Osteoblast (primary cell): ENCODE results near the gene PRPSAP1. TPM values are rescaled to one million over a fixed set of nuclear protein-coding genes. Genes with fewer than 3 reads are reported as not detected.
A peak's percentile ranks its signal among the peaks of the same experiment; 100 is the strongest.
"Not testable (repeated sequence)": the region's sequence is repeated elsewhere in the genome, so short reads cannot be mapped to it uniquely, and the experiment has no call there.

ENCODE experiments used
- DNase-seq: peaks from one replicate; pipeline ENCODE4 v3.0.0; 2011; ENCODE audit warnings: low spot score, mixed read lengths; ENCODE audit not compliant: insufficient read length; ENCODE audit errors: missing footprints
- H2AFZ ChIP-seq: 2 replicates; pipeline ENCODE4 v1.6.0; 2011; ENCODE audit warnings: mild to moderate bottlenecking, low read length
- H3K27ac ChIP-seq: 2 replicates; pipeline ENCODE4 v1.5.1; 2011; ENCODE audit warnings: mild to moderate bottlenecking, low read depth, low read length, moderate library complexity
- H3K27me3 ChIP-seq: 2 replicates; pipeline ENCODE4 v1.6.0; 2012; ENCODE audit warnings: mild to moderate bottlenecking, control low read depth, inconsistent platforms, low read length, moderate library complexity; ENCODE audit not compliant: insufficient read depth
- H3K36me3 ChIP-seq: 2 replicates; pipeline ENCODE4 v1.5.1; 2011; ENCODE audit warnings: mild to moderate bottlenecking, low read length, control low read depth, moderate library complexity; ENCODE audit not compliant: insufficient read depth
- H3K4me1 ChIP-seq: 2 replicates; pipeline ENCODE4 v1.5.1; 2011; ENCODE audit warnings: mild to moderate bottlenecking, low read length, control low read depth, moderate library complexity; ENCODE audit not compliant: insufficient read depth
- H3K4me2 ChIP-seq: 2 replicates; pipeline ENCODE4 v1.6.0; 2011; ENCODE audit warnings: mild to moderate bottlenecking, low read length; ENCODE audit not compliant: insufficient read depth
- H3K4me3 ChIP-seq: fragments of 200-600 bp; sonication (generic); 3 replicates; pipeline ENCODE4 v1.5.1; 2012; ENCODE audit warnings: mild to moderate bottlenecking, low read length, inconsistent platforms; ENCODE audit not compliant: insufficient read depth
- H3K79me2 ChIP-seq: 2 replicates; pipeline ENCODE4 v1.6.0; 2012; ENCODE audit warnings: mild to moderate bottlenecking, low read length, control low read depth, inconsistent platforms; ENCODE audit not compliant: insufficient read depth
- H3K9me3 ChIP-seq: 2 replicates; pipeline ENCODE4 v1.5.1; 2011; ENCODE audit warnings: low read depth, low read length, control low read depth
- H4K20me1 ChIP-seq: 2 replicates; pipeline ENCODE4 v1.6.0; 2012; ENCODE audit warnings: mild to moderate bottlenecking, low read length, control low read depth; ENCODE audit not compliant: insufficient read depth
- total RNA-seq: library from RNA; depleted of rRNA; stranded (reverse); fragments of >200 nt; gene quantifications from 2 replicates; pipeline ENCODE4 v1.2.3, GENCODE V29; 2012
- TF ChIP-seq, protein P1 (sequence below): IDR thresholded peaks from 2 replicates; pipeline ENCODE4 v1.5.1; 2011; ENCODE audit warnings: mild to moderate bottlenecking, low read depth, low read length, moderate library complexity; ENCODE audit errors: extremely low read depth

PRPSAP1 gene
- total RNA-seq, 1 donor = 79.6 TPM

DNA sequence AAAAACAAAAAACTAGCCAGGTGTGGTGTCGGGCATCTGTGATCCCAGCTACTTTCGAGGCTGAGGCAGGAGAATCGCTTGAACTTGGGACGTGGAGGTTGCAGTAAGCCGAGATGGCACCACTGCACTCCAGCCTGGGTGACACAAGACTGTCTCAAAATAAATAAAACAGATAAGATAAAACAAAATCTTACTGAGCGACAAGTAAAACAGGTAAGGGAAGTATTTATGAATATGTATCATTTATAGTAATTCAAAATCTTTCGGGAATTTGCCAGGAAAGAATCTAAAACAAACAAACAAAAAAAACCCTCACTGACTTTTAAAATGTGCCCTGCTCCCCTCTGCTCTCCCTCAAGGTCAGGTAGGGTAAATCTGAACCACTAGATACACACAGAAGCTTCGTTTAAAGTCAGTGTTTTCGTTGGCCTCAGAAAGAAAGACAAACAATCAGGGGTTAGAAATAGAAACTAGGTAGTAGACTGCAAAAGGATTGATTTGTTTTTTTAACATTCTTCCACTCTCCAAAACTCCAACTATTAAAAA, 2.1 kb downstream of the PRPSAP1 start:
- DNase-seq = peak; percentile 75
- Histone ChIP-seq H3K4me3 (peak overlapping the region; percentile 51), H3K4me1 (peaks cover 19% of the 10 kb centered on the region), H4K20me1 (peaks cover 6% of the 10 kb centered on the region), H3K27ac (peak overlapping the region; percentile 61), H3K36me3 (peaks cover 5% of the 10 kb centered on the region), H3K27me3 (no peaks in the 10 kb centered on the region), H3K9me3 (no peaks in the 10 kb centered on the region), H3K4me2 (peak overlapping the region; percentile 70), H3K79me2 (peaks cover 40% of the 10 kb centered on the region), H2AFZ (no peak overlapping the region)
- TF ChIP-seq, protein P1, sequence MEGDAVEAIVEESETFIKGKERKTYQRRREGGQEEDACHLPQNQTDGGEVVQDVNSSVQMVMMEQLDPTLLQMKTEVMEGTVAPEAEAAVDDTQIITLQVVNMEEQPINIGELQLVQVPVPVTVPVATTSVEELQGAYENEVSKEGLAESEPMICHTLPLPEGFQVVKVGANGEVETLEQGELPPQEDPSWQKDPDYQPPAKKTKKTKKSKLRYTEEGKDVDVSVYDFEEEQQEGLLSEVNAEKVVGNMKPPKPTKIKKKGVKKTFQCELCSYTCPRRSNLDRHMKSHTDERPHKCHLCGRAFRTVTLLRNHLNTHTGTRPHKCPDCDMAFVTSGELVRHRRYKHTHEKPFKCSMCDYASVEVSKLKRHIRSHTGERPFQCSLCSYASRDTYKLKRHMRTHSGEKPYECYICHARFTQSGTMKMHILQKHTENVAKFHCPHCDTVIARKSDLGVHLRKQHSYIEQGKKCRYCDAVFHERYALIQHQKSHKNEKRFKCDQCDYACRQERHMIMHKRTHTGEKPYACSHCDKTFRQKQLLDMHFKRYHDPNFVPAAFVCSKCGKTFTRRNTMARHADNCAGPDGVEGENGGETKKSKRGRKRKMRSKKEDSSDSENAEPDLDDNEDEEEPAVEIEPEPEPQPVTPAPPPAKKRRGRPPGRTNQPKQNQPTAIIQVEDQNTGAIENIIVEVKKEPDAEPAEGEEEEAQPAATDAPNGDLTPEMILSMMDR = no peak

DNA sequence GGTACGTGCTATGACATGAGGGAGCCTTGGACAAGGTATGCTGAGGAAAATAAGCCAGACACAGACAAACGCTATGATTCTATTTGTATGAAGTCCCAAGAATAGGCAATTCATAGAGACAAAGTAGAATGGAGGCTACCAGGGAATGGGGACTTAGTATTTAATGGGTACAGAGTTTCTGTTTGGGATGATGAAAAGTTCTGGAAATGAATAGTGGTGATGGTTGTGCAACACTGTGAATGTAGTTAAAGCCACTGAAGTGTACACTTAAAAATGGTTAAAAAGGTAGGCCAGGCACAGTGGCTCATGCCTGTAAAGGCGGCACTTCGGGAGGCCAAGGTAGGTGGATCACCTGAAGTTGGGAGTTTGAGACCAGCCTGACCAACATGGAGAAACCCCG, 3.3 kb downstream of the PRPSAP1 start:
- H3K27me3 ChIP-seq = no peaks in the 10 kb centered on the region
- peaks cover 14% of the 10 kb centered on the region for H3K36me3 ChIP-seq
- H3K9me3 ChIP-seq = no peaks in the 10 kb centered on the region
- no peak overlapping the region for H2AFZ ChIP-seq
- peaks cover 40% of the 10 kb centered on the region for H3K79me2 ChIP-seq
- no peak overlapping the region for H3K4me3 ChIP-seq
- no peak for DNase-seq
- no peak overlapping the region for H3K27ac ChIP-seq
- H3K4me2 ChIP-seq = no peak overlapping the region
- TF ChIP-seq, protein P1 = no peak
- H4K20me1 ChIP-seq = peaks cover 6% of the 10 kb centered on the region
- peaks cover 19% of the 10 kb centered on the region for H3K4me1 ChIP-seq

DNA sequence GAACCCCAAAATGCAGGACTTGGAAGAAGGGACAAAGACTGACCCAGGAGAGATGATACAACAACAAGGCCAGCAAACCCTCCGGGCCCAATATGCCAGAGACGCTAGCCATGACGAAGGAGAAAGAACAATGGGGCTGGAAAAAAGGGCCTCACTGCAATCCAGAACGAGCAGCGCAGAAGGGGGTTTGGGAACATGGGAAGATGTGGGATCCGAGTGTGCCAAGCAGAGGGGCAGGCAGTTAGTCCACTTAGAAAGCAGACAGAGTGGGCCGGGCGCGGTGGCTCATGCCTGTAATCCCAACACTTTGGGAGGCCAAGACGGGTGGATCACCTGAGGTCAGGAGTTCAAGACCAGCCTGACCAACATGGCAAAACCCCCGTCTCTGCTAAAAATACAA, 6.8 kb downstream of the PRPSAP1 start:
- H2AFZ ChIP-seq, H3K4me2 ChIP-seq, H3K4me3 ChIP-seq, H3K27me3 ChIP-seq, H3K9me3 ChIP-seq, H4K20me1 ChIP-seq, H3K4me1 ChIP-seq, DNase-seq, H3K27ac ChIP-seq: not testable (repeated sequence)
- Histone ChIP-seq H3K36me3 (peaks cover 19% of the 10 kb centered on the region), H3K79me2 (peaks cover 27% of the 10 kb centered on the region)

DNA sequence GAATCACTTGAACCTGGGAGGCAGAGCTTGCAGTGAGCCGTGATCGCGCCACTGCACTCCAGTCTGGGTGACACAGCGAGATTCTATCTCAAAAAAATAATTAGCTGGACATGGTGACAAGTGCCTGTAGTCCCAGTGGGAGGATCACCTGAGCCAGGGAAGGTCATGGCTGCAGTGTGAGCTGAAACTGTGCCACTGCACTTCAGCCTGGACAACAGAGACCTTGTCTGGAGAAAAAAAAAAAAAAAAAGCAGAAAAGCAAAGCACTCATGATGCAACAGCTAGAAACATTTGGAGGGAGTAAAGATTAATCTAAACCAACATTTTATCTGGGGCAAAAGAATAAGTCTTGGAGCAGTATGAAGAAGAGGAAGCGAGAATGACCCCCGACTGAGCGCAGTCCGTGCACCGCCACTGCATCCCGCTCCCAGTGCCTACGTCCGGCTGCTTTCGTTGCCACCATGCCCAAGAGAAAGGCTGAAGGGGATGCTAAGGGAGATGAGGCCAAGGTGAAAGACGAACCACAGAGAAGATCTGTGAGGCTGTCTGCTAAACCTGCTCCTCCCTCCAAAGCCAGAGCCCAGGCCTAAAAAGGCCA, 8.2 kb downstream of the PRPSAP1 start:
- H2AFZ ChIP-seq = no peak overlapping the region
- peak; percentile 6 for DNase-seq

More for the DNA sequence above, 8.2 kb downstream of the PRPSAP1 start:
- Histone ChIP-seq H3K4me3 (no peak overlapping the region), H3K79me2 (peaks cover 15% of the 10 kb centered on the region), H3K27ac (no peak overlapping the region), H3K4me2 (no peak overlapping the region), H3K27me3 (no peaks in the 10 kb centered on the region), H4K20me1 (peaks cover 1% of the 10 kb centered on the region), H3K9me3 (no peaks in the 10 kb centered on the region), H3K4me1 (no peaks in the 10 kb centered on the region), H3K36me3 (peaks cover 25% of the 10 kb centered on the region)
- TF ChIP-seq, protein P1 = no peak
